Fibroblast of pulmonary artery (primary cell): ENCODE measurements around the gene C11orf65.
"Not testable (repeated sequence)": the region's sequence is repeated elsewhere in the genome, so short reads cannot be mapped to it uniquely, and the experiment has no call there.

Source experiments
- DNase-seq: peaks from one replicate; pipeline ENCODE4 v3.0.0-alpha.2; 2010; ENCODE audit warnings: low read depth
- H3K4me3 ChIP-seq: replicated peaks from 2 replicates; pipeline ENCODE4 v1.5.1; 2011; ENCODE audit warnings: low read depth, mild to moderate bottlenecking, control low read depth, low read length, moderate library complexity
- CTCF ChIP-seq: IDR thresholded peaks from 2 replicates; pipeline ENCODE4 v1.5.1; 2011; ENCODE audit warnings: mild to moderate bottlenecking, control low read depth, low read length, inconsistent platforms; ENCODE audit errors: missing control alignments

Gene C11orf65

GRCh38 chr11:108472681-108473080, 5.4 kb upstream of the C11orf65 start:
- no peak overlapping the region for H3K4me3 ChIP-seq
- no peak for DNase-seq
- TF ChIP-seq CTCF, result no peak

GRCh38 chr11:108468478-108468864, 1.1 kb upstream of the C11orf65 start:
- no peak overlapping the region for H3K4me3 ChIP-seq
- no peak for TF ChIP-seq CTCF
- DNase-seq, result no peak

- TF ChIP-seq CTCF, result no peak
- peak overlapping the region; percentile 61 for H3K4me3 ChIP-seq
- DNase-seq, result no peak
Measured at GRCh38 chr11:108466405-108466804, 924 bp downstream of the C11orf65 start.

- no peak for TF ChIP-seq CTCF
- H3K4me3 ChIP-seq, result no peak overlapping the region
- DNase-seq, result no peak
Measured at GRCh38 chr11:108453207-108453835, 14.0 kb downstream of the C11orf65 start.

- DNase-seq, result not testable (repeated sequence)
Measured at GRCh38 chr11:108441445-108441844, 25.9 kb downstream of the C11orf65 start.

GRCh38 chr11:108436594-108436993, 30.7 kb downstream of the C11orf65 start:
- TF ChIP-seq CTCF, result no peak
- no peak for DNase-seq
- no peak overlapping the region for H3K4me3 ChIP-seq

More at GRCh38 chr11:108441445-108441844, 25.9 kb downstream of the C11orf65 start:
- not testable (repeated sequence) for H3K4me3 ChIP-seq

- H3K4me3 ChIP-seq, result no peak overlapping the region
- DNase-seq, result no peak
- no peak for TF ChIP-seq CTCF
Measured at GRCh38 chr11:108435066-108435465, 32.3 kb downstream of the C11orf65 start.
